GF-D8 (cell line): ENCODE measurements around the gene OXLD1.

Source experiments
- DNase-seq: peaks from one replicate; lab custom pipeline; 2025; lab: John Stamatoyannopoulos, UW

OXLD1 gene

DNA sequence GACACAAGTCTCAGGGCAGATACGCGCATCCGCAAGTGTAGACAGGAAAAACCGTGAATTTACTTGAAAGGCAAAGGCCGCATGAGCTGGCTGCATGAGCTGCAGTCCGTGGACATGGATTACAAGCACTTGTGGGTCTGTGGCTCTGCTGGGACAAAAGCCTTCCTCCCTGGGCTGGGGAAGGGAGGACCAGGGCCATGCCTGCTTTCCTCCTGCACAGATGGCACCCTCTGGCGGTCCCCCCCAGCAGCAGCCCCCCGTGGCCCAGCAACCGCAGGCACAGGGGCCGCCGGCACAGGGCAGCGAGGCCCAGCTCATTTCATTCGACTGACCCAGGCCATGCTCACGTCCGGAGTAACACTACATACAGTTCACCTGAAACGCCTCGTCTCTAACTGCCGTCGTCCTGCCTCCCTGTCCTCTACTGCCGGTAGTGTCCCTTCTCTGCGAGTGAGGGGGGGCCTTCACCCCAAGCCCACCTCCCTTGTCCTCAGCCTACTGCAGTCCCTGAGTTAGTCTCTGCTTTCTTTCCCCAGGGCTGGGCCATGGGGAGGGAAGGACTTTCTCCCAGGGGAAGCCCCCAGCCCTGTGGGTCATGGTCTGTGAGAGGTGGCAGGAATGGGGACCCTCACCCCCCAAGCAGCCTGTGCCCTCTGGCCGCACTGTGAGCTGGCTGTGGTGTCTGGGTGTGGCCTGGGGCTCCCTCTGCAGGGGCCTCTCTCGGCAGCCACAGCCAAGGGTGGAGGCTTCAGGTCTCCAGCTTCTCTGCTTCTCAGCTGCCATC lies 35.1 kb upstream of the OXLD1 start:
- no peak for DNase-seq

DNA sequence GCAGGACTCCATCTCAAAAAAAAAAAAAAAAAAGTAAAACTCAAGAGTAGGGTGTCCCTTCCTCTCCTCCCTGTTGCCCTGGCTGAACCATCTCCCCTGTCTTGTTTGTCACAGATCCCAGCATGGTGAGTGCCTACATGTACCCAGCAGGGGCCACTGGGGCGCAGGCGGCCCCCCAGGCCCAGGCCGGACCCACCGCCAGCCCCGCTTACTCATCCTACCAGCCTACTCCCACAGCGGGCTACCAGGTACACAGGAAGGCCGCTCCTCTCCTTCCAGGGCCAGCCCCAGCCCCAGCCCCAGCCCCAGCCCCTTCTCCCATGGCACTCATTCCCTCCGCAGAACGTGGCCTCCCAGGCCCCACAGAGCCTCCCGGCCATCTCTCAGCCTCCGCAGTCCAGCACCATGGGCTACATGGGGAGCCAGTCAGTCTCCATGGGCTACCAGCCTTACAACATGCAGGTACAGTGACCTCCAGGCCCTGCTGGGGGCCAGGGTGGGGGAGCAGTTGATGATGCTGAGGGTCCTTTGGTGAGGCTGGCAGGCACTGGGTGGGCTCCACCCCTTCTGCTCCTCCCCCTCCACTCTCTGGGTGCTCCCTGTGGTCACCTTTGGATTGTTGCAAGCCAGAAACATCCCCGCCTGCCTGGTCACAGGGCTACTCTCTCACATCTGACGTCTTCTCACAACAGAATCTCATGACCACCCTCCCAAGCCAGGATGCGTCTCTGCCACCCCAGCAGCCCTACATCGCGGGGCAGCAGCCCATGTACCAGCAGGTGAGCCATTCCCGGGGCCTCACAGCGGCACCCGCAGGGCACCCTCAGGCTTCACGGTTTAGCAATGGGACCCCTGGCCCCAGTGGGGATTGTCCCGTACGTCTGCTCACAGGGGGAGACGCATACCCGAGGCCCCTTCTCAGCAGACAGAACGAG lies 34.2 kb upstream of the OXLD1 start:
- DNase-seq, result no peak

DNA sequence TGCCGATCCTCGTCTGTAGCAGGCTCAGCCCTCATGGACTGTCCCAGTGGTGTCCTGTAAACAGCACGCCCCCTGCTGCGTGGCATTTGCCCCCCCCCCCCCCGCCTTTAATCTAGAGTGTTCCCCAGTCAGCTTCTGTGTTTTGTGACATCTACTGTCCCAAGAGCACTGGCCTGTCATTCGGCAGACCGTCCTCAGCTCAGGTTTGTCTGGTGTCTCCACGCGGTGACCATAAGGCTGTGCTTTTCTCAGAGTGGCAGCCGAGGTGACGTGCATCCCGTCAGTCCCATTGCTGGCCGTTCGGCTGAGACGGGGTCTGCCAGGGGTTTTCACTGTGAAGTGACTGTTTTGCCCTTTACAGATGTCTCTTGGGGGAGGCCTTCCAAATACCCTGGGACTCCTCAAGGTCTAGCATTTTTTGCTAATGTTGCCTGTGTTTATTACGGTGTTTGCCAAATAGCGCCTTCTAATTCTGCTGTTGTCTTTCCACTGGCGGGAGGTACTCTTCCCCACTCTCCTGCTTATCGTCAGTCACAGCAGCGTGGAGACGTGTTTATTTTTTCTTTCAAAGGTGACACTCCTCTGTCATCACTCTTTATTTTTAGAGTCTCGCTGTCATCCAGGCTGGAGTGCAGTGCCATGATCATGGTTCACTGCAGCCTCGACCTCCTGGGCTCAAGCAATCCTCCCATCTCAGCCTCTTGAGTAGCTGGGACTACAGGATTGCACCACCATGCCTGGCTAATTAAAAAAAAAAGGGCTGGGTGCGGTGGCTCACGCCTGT lies 31.0 kb upstream of the OXLD1 start:
- no peak for DNase-seq

DNA sequence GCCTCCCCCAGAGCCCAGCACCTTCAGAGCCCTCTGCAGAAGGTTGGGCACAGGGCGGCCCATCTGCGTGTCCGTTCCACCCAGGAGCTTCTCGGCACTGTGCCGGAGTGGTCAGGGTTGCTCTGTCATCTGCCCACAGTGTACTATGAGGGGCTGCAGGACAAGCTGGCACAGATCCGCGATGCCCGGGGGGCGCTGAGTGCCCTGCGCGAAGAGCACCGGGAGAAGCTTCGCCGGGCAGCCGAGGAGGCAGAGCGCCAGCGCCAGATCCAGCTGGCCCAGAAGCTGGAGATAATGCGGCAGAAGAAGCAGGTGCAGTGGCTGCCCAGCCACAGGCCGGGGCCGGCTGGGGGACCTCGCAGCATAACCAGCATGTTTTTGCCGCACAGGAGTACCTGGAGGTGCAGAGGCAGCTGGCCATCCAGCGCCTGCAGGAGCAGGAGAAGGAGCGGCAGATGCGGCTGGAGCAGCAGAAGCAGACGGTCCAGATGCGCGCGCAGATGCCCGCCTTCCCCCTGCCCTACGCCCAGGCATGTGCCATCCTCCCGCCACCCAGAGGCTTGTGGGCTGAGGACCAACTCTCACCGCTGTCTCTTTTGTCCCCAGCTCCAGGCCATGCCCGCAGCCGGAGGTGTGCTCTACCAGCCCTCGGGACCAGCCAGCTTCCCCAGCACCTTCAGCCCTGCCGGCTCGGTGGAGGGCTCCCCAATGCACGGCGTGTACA lies 30.0 kb upstream of the OXLD1 start:
- DNase-seq, result no peak

DNA sequence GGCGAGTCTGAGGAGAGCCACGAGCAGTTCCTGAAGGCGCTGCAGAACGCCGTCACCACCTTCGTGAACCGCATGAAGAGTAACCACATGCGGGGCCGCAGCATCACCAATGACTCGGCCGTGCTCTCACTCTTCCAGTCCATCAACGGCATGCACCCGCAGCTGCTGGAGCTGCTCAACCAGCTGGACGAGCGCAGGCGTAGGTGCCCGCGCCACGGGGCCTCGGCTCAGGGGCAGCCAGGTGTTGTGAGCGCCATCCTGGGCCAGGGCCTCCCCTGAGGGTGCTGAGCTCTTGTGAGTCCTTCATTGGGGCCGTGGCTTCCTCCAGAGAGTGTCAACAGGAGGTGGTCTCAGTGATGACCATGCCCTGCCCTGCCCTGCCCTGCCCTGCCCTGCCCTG lies 29.4 kb upstream of the OXLD1 start:
- no peak for DNase-seq

DNA sequence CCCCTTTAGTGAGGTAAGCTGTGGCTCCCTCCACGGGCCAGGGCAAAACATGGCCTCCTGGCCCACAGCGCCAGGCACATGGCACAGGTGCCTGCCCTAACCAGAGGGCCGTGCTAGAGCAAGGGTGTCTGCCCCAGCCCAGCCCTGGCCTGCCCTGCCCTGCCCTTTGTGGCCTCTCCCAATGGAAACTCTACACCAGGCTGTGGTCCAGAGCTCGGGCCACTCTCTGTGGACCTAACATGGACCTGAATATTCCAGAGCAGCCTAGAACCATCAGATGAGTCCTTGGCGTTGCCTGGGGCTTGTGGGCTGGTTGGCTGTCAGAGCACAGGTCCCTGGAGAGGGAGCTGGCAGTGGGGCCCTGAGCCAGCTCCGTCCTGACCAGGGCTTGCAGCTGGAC lies 28.8 kb upstream of the OXLD1 start:
- no peak for DNase-seq

DNA sequence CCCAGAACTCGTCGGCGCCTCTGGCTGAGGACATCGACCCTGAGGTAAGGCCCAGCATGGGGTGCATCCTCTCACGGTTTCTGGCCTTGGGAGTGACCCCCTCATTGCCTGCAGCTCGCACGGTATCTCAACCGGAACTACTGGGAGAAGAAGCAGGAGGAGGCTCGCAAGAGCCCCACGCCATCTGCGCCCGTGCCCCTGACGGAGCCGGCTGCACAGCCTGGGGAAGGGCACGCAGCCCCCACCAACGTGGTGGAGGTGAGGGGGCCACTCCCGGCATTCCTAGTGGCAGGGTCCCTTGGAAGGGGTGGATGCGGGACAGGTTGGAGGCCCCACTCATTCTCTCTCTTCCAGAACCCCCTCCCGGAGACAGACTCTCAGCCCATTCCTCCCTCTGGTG lies 28.4 kb upstream of the OXLD1 start:
- no peak for DNase-seq

DNA sequence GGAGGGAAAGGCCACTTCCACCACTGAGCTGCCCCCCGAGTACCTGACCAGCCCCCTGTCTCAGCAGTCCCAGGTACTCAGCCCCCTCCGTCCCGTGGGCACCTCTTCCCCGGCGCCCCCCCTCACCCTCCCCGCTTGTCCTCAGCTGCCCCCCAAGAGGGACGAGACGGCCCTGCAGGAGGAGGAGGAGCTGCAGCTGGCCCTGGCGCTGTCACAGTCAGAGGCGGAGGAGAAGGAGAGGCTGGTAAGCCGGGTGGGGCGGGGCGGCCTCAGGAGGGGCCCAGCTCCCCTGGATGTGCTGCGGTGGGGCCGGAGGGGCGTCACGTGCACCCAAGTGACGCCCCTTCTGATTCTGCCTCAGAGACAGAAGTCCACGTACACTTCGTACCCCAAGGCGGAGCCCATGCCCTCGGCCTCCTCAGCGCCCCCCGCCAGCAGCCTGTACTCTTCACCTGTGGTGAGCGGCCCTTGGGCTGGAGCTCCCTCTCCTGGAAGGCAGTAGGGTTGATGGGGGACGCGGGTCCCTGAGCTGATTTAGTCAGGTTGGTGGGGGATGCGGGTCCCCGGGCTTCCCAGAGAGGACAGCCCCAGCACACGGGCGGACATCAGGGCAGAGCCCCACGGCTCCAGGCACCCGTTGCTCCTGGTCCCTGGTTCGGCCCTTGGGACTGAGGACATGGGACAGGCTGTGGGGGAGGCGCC lies 27.3 kb upstream of the OXLD1 start:
- no peak for DNase-seq

DNA sequence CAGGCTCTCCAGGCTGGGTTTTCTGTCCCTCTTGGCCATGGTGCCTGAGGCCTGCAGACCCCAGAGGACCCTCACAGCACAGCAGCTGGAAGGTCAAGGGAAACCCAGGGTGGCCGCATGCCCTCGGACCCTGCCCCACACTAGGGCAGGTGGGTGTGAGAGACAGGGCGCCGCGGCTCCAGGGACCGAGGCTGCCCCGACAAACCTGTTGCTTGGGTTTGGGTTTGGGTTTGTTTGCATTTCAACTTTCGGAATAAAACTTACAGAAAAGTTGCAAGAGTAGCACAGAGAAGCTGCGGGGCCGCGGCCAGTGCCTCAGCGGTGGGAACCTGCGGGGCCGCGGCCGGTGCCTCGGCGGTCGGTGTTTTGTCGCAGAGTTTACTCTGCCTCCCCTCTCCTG lies 25.2 kb upstream of the OXLD1 start:
- no peak for DNase-seq

DNA sequence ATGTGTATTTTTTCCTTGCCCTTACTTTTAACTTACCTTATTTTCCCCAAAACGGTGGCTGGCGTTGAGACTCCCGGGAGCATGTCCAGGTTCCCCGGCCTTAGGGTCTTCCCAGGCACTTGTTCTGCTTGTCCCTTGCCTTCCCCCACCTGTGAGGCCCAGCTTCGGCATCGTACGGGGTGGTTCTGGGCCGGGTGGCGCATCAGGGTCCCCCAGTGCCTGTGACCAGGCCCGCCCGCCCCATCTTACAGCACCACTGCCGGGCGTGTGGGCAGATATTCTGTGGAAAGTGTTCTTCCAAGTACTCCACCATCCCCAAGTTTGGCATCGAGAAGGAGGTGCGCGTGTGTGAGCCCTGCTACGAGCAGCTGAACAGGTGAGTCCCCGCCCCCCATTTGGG lies 24.8 kb upstream of the OXLD1 start:
- DNase-seq, result no peak

DNA sequence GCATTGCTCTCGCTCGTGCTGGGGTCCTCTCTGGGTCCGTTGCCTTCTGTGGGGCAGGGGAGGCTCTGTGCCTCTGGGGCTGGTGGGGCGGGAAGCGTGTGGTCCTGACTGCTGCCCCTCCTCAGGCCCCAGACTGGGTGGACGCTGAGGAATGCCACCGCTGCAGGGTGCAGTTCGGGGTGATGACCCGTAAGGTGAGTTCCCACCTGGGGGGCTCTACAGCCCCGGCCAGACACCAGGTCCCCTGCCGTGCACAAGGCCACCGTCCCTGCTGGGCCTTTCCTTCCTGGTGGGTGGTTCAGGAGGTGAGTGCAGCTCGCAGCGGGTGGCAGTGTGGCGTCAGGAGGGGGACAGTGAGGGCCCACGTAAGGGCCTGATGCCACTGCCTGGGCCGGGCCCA lies 24.1 kb upstream of the OXLD1 start:
- no peak for DNase-seq

DNA sequence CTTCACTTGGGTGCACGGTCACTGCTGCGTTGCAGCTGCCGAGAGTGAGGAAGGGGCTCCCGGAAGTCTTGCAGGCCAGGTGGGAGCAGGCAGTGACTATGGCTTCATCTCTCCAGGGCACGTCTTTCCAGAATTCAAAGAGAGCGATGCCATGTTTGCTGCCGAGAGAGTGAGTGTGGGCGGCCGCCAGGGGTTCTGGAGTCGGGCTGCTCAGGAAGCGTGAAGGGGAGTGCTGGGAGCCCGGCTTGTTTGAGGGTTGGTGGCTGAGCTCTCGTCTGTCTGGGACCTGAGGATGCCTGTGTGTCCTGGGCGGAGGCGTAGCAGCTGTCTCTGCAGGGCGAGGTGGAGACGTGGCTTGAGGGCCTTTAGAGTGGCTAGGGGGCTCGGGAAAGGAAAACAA lies 23.7 kb upstream of the OXLD1 start:
- DNase-seq, result no peak

DNA sequence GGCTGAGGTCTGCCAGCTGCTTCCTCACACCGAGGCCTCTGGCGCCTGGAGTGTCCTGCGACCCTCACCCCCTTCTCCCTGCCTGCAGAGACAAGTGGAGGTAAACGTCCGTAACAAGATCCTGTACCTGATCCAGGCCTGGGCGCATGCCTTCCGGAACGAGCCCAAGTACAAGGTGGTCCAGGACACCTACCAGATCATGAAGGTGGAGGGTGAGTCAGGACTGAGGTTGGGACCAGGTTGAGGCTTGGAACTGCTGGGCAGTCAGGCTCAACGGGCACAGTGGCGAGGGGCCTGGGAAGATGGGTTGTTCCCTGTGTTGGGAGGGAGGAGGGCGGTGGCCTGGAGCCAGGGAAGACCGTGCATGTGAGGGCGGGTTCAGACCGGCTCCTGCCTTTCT lies 22.2 kb upstream of the OXLD1 start:
- DNase-seq, result no peak

DNA sequence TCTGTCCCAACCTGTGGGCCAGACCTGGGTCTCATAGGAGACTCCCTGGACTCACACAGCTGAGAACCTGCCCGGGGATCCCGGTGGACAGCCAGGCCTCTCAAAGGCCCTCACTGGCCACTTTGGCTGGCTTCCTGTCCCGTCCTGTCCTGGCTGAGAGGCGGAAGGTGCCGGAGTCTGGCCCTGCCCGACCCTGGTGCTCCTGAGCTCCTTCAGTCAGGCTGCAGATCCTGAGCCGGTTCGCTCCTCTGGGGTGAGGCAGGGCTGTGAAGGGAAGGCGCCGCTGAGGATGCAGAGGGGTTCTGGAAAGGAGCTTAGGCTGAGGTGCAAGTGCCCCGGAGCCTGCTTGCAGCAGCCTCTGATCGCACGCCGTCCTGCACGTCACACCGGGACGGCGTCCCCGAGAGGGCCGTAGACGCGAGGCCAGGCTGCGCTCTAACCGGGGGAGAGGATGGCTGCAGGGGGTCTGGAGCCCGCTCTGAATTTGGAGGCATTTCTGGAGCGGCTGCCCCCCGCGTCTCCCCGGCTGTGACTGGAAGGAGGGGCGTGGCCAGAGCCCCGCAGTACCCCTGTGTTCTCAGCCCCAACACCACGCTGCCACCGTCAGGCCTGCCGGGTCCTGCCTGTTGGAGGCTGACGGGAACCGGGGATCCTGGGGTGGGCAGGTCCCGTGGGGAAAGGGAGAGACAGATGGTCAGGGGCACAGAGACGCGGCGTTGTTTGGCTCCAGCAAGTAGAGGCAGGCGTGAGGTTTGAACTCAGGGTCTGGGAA lies 21.6 kb upstream of the OXLD1 start:
- no peak for DNase-seq

DNA sequence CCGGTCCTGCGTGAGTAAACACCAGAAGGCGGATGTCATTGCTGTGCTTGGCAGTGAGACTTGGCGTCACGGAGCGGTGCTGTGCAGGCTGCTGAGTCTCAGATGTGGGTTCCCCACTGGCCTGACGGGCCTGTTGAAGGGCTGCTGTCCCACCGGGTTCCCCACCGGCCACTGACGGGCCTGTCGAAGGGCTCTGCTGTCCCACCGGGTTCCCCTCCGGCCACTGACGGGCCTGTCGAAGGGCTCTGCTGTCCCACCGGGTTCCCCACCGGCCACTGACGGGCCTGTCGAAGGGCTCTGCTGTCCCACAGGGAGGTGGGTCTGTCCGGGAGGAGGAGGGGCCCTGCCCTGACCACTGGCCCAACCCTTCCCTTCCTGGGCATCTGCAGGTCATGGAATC lies 20.2 kb upstream of the OXLD1 start:
- no peak for DNase-seq

DNA sequence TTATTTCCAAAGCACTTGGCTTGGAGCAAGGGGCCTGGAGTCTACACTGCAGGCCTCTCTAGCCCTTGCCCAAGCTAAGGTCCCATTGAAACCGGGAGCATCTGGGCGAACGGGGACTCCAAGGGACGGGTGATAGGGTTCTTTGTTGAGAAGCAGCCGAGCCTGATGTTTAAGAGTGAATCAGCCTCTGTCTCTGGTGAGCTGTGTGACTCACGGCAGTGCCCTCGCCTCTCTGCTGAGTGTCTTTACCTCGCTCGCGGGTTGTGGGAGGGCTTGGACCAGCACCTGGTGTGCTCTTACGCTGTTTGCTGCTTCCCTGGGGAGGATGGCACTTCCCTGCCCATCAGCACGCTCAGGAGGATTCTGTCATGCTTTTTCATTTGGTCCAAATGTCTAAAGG lies 18.7 kb upstream of the OXLD1 start:
- no peak for DNase-seq

DNA sequence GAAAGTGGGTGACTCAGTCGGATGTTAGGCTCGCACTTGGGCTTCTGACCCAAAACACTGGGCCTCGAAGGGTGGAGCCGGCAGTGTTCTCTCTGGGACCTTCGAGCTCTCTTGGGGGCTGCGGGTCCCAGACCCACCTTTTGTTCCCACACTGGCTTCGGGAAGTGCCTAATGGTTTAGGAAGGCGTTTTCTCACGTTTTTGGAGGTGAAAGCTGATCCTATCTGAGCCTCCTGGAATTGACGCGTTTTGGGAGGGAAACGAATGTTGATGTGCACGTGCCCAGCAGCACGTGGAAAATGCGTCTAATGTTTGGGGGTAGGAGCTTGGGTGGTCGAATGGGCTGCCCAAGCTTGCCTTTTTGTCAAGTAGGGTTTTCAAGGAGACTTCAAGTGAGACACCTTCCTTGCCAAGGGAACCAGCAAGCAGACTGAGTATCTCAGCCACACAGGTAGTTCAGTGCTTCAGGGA lies 18.1 kb upstream of the OXLD1 start:
- DNase-seq, result no peak

DNA sequence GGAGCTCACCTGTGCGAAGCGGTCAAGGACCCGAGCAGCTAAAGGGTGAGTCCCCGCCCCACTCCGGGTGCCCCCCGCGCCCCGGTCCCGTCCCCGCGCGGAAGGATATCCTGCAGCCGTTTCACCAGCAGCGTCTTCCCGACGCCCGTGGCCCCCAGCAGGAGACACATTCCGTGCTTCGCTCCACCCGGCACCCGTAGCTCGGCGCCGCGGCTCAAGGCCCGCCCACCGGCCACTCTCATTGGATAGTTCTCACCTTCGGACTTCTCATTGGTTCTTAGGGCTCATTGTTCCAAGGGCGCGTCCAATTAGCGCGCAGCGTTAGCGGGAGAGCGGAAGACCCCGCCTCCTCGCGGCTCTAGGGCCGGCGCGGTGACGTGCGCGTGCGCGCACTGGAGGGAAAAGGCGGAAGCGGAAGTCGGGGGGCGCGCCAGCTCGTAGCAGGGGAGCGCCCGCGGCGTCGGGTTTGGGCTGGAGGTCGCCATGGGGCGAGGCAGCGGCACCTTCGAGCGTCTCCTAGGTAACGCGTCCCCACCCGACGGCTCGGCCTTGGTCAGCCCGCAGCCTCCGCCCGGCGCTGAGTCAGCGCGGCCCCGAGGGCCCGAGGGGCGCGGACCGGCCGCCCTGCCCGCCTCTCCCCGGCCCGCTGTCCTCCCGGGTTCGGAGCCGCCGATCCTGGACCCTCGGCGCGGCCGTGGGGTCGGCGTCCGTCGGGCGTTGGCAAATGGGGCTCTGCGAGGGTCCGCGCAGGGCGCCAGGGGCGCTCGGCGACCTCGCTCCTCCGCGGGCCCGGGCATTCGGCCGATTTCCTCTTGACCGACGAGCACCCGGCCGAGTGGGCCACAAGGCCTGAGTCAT lies 17.4 kb upstream of the OXLD1 start, which contains the start of the genes ARL16 and HGS:
TSS of gene ARL16 (minus strand) at position 214 of the 858 bp plus-strand sequence. CDS start at position 170, 44 bp downstream.
TSS of gene HGS (plus strand) at position 428 of the 858 bp plus-strand sequence. CDS start at position 484, 56 bp downstream.
- DNase-seq, result peak; percentile 93

DNA sequence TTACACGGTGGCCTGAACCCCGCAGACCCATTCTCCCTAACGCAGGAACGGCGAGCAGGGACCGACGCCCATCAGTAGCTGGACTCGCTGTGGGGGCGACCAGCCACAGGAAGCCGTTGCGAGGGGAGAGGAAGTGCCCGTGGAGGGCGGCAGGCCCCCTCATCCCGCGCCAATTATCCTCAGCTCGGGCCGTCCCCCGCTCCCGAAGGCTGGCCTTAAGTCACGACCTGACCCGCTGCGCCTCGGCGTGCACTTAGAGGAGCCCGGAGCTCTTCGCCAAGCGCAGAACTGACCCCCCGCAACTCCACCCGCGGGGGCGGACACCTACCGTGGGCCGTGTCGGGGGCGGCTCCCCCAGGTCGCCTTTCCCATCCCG lies 16.8 kb upstream of the OXLD1 start:
- DNase-seq, result no peak
